ENCODE results near the gene PDILT.

PDILT gene

GRCh38 chr16:20396846-20397467, 7.6 kb downstream of the PDILT start:
- TF ChIP-seq CTCF (IDR thresholded peaks at IDR 0.05; ENCODE audit: borderline replicate concordance, control extremely low read depth, extremely low read depth, insufficient read depth, missing control alignments): no peak
- in situ Hi-C loops (cut with MboI; ENCODE audit: low sequenced_read_pairs, unreplicated experiment): no loop called here
- no peak for DNase-seq (ENCODE audit: low spot score)

GRCh38 chr16:20395946-20396345, 8.6 kb downstream of the PDILT start:
- TF ChIP-seq CTCF (IDR thresholded peaks at IDR 0.05; ENCODE audit: borderline replicate concordance, control extremely low read depth, extremely low read depth, insufficient read depth, missing control alignments): no peak
- in situ Hi-C loops (cut with MboI; ENCODE audit: low sequenced_read_pairs, unreplicated experiment): no loop called here
- DNase-seq (ENCODE audit: low spot score): no peak

GRCh38 chr16:20393801-20394577, 10.5 kb downstream of the PDILT start:
- in situ Hi-C loops (cut with MboI; ENCODE audit: low sequenced_read_pairs, unreplicated experiment): no loop called here

GRCh38 chr16:20391045-20391444, 13.5 kb downstream of the PDILT start:
- DNase-seq (ENCODE audit: low spot score): no peak
- in situ Hi-C loops (cut with MboI; ENCODE audit: low sequenced_read_pairs, unreplicated experiment): no loop called here

More at GRCh38 chr16:20393801-20394577, 10.5 kb downstream of the PDILT start:
- TF ChIP-seq CTCF (IDR thresholded peaks at IDR 0.05; ENCODE audit: borderline replicate concordance, control extremely low read depth, extremely low read depth, insufficient read depth, missing control alignments): no peak
- no peak for DNase-seq (ENCODE audit: low spot score)

GRCh38 chr16:20388854-20389253, 15.7 kb downstream of the PDILT start:
- no peak for TF ChIP-seq CTCF (IDR thresholded peaks at IDR 0.05; ENCODE audit: borderline replicate concordance, control extremely low read depth, extremely low read depth, insufficient read depth, missing control alignments)
- in situ Hi-C loops (cut with MboI; ENCODE audit: low sequenced_read_pairs, unreplicated experiment): loop anchor here (10.0 kb wide), 1 partner anchor 474 kb away; no protein-coding TSS in a partner anchor
- no peak for DNase-seq (ENCODE audit: low spot score)

More at GRCh38 chr16:20391045-20391444, 13.5 kb downstream of the PDILT start:
- no peak for TF ChIP-seq CTCF (IDR thresholded peaks at IDR 0.05; ENCODE audit: borderline replicate concordance, control extremely low read depth, extremely low read depth, insufficient read depth, missing control alignments)

GRCh38 chr16:20387978-20388377, 16.6 kb downstream of the PDILT start:
- in situ Hi-C loops (cut with MboI; ENCODE audit: low sequenced_read_pairs, unreplicated experiment): loop anchor here (10.0 kb wide), 1 partner anchor 473 kb away; no protein-coding TSS in a partner anchor
- TF ChIP-seq CTCF (IDR thresholded peaks at IDR 0.05; ENCODE audit: borderline replicate concordance, control extremely low read depth, extremely low read depth, insufficient read depth, missing control alignments): no peak
- DNase-seq (ENCODE audit: low spot score): no peak

All from GM13976 (cell line).